C4-2B (cell line): ENCODE data around the gene C4orf33.
A peak's percentile ranks its signal among the peaks of the same experiment; 100 is the strongest.

ENCODE experiments used
- H3K27ac ChIP-seq: fragments of 450-650 bp; 2 replicates; pipeline ENCODE4 v1.5.1; 2017
- CTCF ChIP-seq: fragments of 450-650 bp; conservative IDR thresholded peaks from 2 replicates; pipeline ENCODE4 v1.5.1; 2017; ENCODE audit warnings: mild to moderate bottlenecking
- ZFX ChIP-seq: fragments of 450-650 bp; IDR thresholded peaks from 2 replicates; pipeline ENCODE4 v1.6.1; 2017

Gene C4orf33

GRCh38 chr4:129082302-129082701 lies 13.7 kb upstream of the C4orf33 start:
- no peak for TF ChIP-seq ZFX
- no peak overlapping the region for H3K27ac ChIP-seq

- H3K27ac ChIP-seq, result no peak overlapping the region
- TF ChIP-seq ZFX (no peak), CTCF (no peak)
Observed at GRCh38 chr4:129085472-129085871, 10.5 kb upstream of the C4orf33 start.

GRCh38 chr4:129087516-129087915 lies 8.4 kb upstream of the C4orf33 start:
- TF ChIP-seq CTCF (no peak), ZFX (no peak)
- no peak overlapping the region for H3K27ac ChIP-seq

- TF ChIP-seq ZFX (no peak), CTCF (no peak)
- peak overlapping the region; percentile 92 for H3K27ac ChIP-seq
Observed at GRCh38 chr4:129092631-129093190, 3.2 kb upstream of the C4orf33 start.

GRCh38 chr4:129093191-129093920 lies 2.6 kb upstream of the C4orf33 start, which contains the start of gene SCLT1:
TSS of gene SCLT1 (minus strand) at chr4:129093539. CDS start at chr4:129093103, 436 bp downstream.
- H3K27ac ChIP-seq, result peak within 1 kb of the TSS; percentile 92
- no peak for TF ChIP-seq CTCF

GRCh38 chr4:129094347-129094746 lies 1.6 kb upstream of the C4orf33 start:
- no peak overlapping the region for H3K27ac ChIP-seq
- TF ChIP-seq ZFX (no peak), CTCF (no peak)

- TF ChIP-seq ZFX (no peak), CTCF (no peak)
Observed at GRCh38 chr4:129098531-129099001, 2.6 kb downstream of the C4orf33 start.

More at GRCh38 chr4:129098531-129099001, 2.6 kb downstream of the C4orf33 start:
- H3K27ac ChIP-seq, result no peak overlapping the region
